Measurements from ENCODE around the gene WASL.

GRCh38 chr7:123641901-123642300, 106.9 kb downstream of the WASL start:
- no peak for TF ChIP-seq CTCF (IDR thresholded peaks at IDR 0.05)
- TF ChIP-seq POLR2A (IDR thresholded peaks at IDR 0.05): no peak

Data from tibial nerve (tissue), 3 donors.